Epithelial cell of esophagus (primary cell): Measurements from ENCODE around the gene SLC24A4.

Source experiments
- DNase-seq: peaks from one replicate; pipeline ENCODE4 v3.0.0; 2010; ENCODE audit warnings: low read depth
- H3K4me3 ChIP-seq: 2 replicates; pipeline ENCODE4 v1.5.1; 2011; ENCODE audit warnings: mild to moderate bottlenecking, low read length, control low read depth
- CTCF ChIP-seq: IDR thresholded peaks from 2 replicates; pipeline ENCODE4 v1.5.1; 2011; ENCODE audit warnings: low read depth, mild to moderate bottlenecking, low read length, control low read depth, inconsistent platforms; ENCODE audit not compliant: insufficient read depth; ENCODE audit errors: missing control alignments

SLC24A4 gene

GRCh38 chr14:92450351-92451070 lies 127.5 kb downstream of the SLC24A4 start:
- TF ChIP-seq CTCF, result no peak
- no peak for DNase-seq
- no peak overlapping the region for H3K4me3 ChIP-seq

- no peak for TF ChIP-seq CTCF
- no peak overlapping the region for H3K4me3 ChIP-seq
- no peak for DNase-seq
Observed at GRCh38 chr14:92451245-92451644, 128.3 kb downstream of the SLC24A4 start.

GRCh38 chr14:92451755-92452154 lies 128.8 kb downstream of the SLC24A4 start:
- H3K4me3 ChIP-seq, result no peak overlapping the region
- TF ChIP-seq CTCF, result no peak
- no peak for DNase-seq

GRCh38 chr14:92452471-92452870 lies 129.5 kb downstream of the SLC24A4 start:
- TF ChIP-seq CTCF, result no peak
- DNase-seq, result no peak
- H3K4me3 ChIP-seq, result no peak overlapping the region

GRCh38 chr14:92453691-92454090 lies 130.7 kb downstream of the SLC24A4 start:
- no peak for DNase-seq
- no peak for TF ChIP-seq CTCF
- no peak overlapping the region for H3K4me3 ChIP-seq

- TF ChIP-seq CTCF, result no peak
- no peak overlapping the region for H3K4me3 ChIP-seq
- DNase-seq, result no peak
Observed at GRCh38 chr14:92455231-92455630, 132.3 kb downstream of the SLC24A4 start.
